CMK (cell line): ENCODE measurements around the gene FIGNL1.

Experiments
- DNase-seq: peaks from one replicate; pipeline ENCODE4 v3.0.0-alpha.2; 2010; ENCODE audit warnings: low read depth

FIGNL1 gene

GRCh38 chr7:50396856-50397255, 53.3 kb downstream of the FIGNL1 start:
- no peak for DNase-seq

DNA sequence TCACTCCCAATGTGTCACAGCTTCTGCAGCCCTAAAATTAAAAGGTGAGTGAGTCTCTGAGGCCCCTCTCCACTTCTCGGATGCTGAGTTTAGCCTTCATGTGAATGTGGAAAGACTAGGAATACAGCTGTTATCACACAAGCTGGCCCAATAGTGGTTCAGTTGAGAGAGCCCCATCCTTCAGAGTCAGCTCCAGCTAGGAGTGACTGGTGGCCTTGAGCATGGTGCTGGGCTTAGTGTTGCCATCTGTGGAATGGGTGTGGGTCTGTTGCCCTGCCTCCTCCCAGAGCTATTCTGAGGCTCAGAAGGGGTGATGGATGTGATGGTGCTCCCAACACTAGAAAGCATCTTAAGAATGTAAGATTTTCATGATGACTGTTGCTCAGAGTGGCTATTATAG, 55.8 kb downstream of the FIGNL1 start:
- DNase-seq, result no peak
